SK-N-MC (cell line): ENCODE measurements around the gene RGS6.

Source experiments
- EZH2 ChIP-seq: fragments of 200-600 bp; sonication (generic); IDR thresholded peaks from one replicate; pipeline ENCODE4 v1.6.1; 2017; ENCODE audit warnings: antibody characterized with exemption
- FOXP2 ChIP-seq: optimal IDR thresholded peaks from 2 replicates; pipeline ENCODE3; 2011; ENCODE audit warnings: mild to moderate bottlenecking, moderate library complexity; ENCODE audit not compliant: insufficient read depth; ENCODE audit errors: extremely low read length, control extremely low read depth
- POLR2AphosphoS5 ChIP-seq: IDR thresholded peaks from 2 replicates; pipeline ENCODE4 v1.6.1; 2012; ENCODE audit warnings: mild to moderate bottlenecking, low read depth, low read length, borderline replicate concordance

GRCh38 chr14:72560889-72561493 lies 628.8 kb downstream of the RGS6 start:
- TF ChIP-seq EZH2, result no peak
- TF ChIP-seq POLR2AphosphoS5, result no peak
- no peak for TF ChIP-seq FOXP2
